Prostate gland (tissue), 2 donors: ENCODE measurements around the gene KRT86. TPM values are rescaled to one million over a fixed set of nuclear protein-coding genes. Genes with fewer than 3 reads are reported as not detected.

ENCODE experiments used
- DNase-seq: peaks from one replicate; pipeline ENCODE4 v3.0.0-alpha.2; 2019; ENCODE audit warnings: low spot score
- H3K27ac ChIP-seq, 2 donors: fragments of 200-600 bp; sonication (generic); 2 replicates each; pipeline ENCODE4 v1.5.1; 2017 to 2019
- H3K27me3 ChIP-seq: fragments of 200-600 bp; sonication (generic); replicated peaks from 2 replicates; pipeline ENCODE4 v1.5.1; 2019; ENCODE audit not compliant: insufficient read depth
- H3K36me3 ChIP-seq, 2 donors: fragments of 200-600 bp; sonication (generic); 1 replicate in 1 of 2; 2 replicates in 1 of 2; pipeline versions ENCODE4 v1.5.1 to v1.8.1; 2017 to 2019
- H3K4me1 ChIP-seq: fragments of 200-600 bp; sonication (generic); replicated peaks from 2 replicates; pipeline ENCODE4 v1.5.1; 2019
- H3K4me3 ChIP-seq, 2 donors: fragments of 200-600 bp; sonication (generic); 2 replicates each; pipeline ENCODE4 v1.5.1; 2017 to 2019
- H3K9me3 ChIP-seq: fragments of 200-600 bp; sonication (generic); 2 replicates; pipeline ENCODE4 v1.5.1; 2017
- CTCF ChIP-seq, 4 experiments: fragments of 200-600 bp in 2 of 4; fragments of 450-650 bp in 2 of 4; sonication (generic) in 2 of 4; IDR thresholded peaks; 1 replicate in 3 of 4; 2 replicates in 1 of 4; pipeline ENCODE4 v1.5.1; 2016 to 2019; ENCODE audit warnings: antibody characterized with exemption in 4 of 4, mild to moderate bottlenecking in 2 of 4, moderate library complexity in 2 of 4
- POLR2A ChIP-seq: fragments of 450-650 bp; IDR thresholded peaks from one replicate; pipeline ENCODE4 v1.6.1; 2016; ENCODE audit warnings: antibody characterized with exemption, mild to moderate bottlenecking
- POLR2AphosphoS5 ChIP-seq: sonication (generic); formaldehyde crosslinking; IDR thresholded peaks from one replicate; pipeline ENCODE4 v1.6.1; 2017; ENCODE audit warnings: antibody characterized with exemption
- WGBS: methylation state at CpG from one replicate; pipeline ENCODE4 v1.1.5; 2018; 5-methylcytosine and 5-hydroxymethylcytosine counted together
- intact Hi-C: fragments of 100-400 bp; cut with DNase I; formaldehyde crosslinking; loops from one replicate; pipeline ENCODE4 v1.14.2; 2022
- total RNA-seq, 2 donors: library from RNA; depleted of rRNA; stranded (reverse); fragments of >200 nt; gene quantifications; one replicate each; pipeline ENCODE4 v1.1.0, GENCODE V29; 2016

The KRT86 gene
- total RNA-seq, 2 donors from 2014 or later: 0.27 to 0.85 TPM

- WGBS: 85% methylated on average over 6 of the region's 6 CpGs
- H3K36me3 ChIP-seq: no peaks in the 10 kb centered on the region
- peak overlapping the region in 1 of 2 donors; percentile 13 for H3K27ac ChIP-seq
- H3K4me3 ChIP-seq: no peak overlapping the region
- TF ChIP-seq POLR2AphosphoS5 (no peak), POLR2A (no peak), CTCF (IDR thresholded peaks at IDR 0.05) (no peak)
- peaks cover 10% of the 10 kb centered on the region for H3K4me1 ChIP-seq
- DNase-seq: no peak
- intact Hi-C loops: no loop called here
- H3K9me3 ChIP-seq: no peaks in the 10 kb centered on the region
- no peaks in the 10 kb centered on the region for H3K27me3 ChIP-seq
Measured at GRCh38 chr12:52228931-52229330, 45.5 kb upstream of the KRT86 start.

GRCh38 chr12:52229836-52230343 is 44.6 kb upstream of the KRT86 start:
- H3K4me3 ChIP-seq: no peak overlapping the region
- H3K36me3 ChIP-seq: no peaks in the 10 kb centered on the region
- H3K27me3 ChIP-seq: no peaks in the 10 kb centered on the region
- DNase-seq: no peak
- intact Hi-C loops: no loop called here
- TF ChIP-seq CTCF (IDR thresholded peaks at IDR 0.05): no peak
- TF ChIP-seq POLR2AphosphoS5: no peak
- TF ChIP-seq POLR2A: no peak
- H3K27ac ChIP-seq: no peak overlapping the region
- H3K9me3 ChIP-seq: no peaks in the 10 kb centered on the region
- H3K4me1 ChIP-seq: peaks cover 10% of the 10 kb centered on the region
- WGBS: 85% methylated on average over 2 of the region's 2 CpGs

GRCh38 chr12:52230364-52231281 is 43.8 kb upstream of the KRT86 start:
- DNase-seq: no peak
- peaks cover 10% of the 10 kb centered on the region for H3K4me1 ChIP-seq
- no peak overlapping the region for H3K4me3 ChIP-seq
- no peak for TF ChIP-seq POLR2A
- TF ChIP-seq POLR2AphosphoS5: peak; percentile 35
- 49% methylated on average over 8 of the region's 8 CpGs for WGBS
- no peaks in the 10 kb centered on the region for H3K36me3 ChIP-seq
- no peaks in the 10 kb centered on the region for H3K27me3 ChIP-seq
- intact Hi-C loops: no loop called here
- H3K9me3 ChIP-seq: no peaks in the 10 kb centered on the region
- H3K27ac ChIP-seq: peak overlapping the region; percentile 65 to 69

DNA sequence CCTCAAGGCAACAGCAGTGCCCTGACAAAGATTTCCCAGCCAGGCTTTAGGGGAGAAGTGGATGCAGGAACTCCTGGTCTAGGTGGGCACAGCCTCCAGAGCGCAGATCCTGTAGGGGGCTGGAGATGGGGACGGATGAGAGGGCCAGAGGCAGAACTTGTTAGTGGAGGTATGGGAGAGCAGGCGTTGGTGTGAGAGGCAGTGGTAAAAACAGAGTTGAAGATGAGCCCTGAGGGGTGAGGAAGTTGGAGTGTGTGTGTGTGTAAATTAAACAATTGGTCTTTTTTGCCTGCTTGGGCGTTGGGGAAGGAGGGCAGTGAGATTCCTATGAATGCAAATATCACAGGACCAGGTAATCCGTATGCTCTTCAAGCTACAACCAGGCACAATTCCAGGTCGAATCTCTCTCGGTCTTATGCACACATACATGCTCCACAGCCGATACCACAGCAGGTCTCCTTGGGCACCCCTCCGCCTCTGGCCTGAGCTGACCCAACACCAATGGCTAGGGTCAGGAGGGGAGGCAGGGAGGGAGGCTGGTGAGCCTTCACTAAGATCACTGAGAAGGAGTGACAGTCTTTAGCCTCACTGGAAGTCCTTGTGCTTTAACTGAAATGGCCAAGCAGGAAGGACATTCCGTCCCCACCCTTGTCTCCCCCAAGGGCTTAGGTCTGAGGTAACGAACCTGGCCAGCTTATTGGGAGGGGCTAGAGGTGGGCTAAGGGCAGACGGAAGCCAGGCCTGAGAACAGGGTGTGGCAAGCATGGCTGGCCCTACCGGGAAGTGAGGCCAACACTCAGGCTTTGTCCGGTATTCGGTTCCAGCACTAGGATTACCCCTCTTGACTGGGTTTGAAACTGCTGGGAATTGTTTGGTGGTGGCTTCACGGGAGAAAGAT is 42.9 kb upstream of the KRT86 start:
- WGBS: 52% methylated on average over 13 of the region's 16 CpGs
- TF ChIP-seq CTCF (IDR thresholded peaks at IDR 0.05) (no peak), POLR2A (no peak), POLR2AphosphoS5 (peak; percentile 58)
- Histone ChIP-seq H3K27me3 (no peaks in the 10 kb centered on the region), H3K36me3 (no peaks in the 10 kb centered on the region), H3K4me1 (peaks cover 10% of the 10 kb centered on the region), H3K4me3 (no peak overlapping the region), H3K27ac (peak overlapping the region; percentile 65 to 69), H3K9me3 (no peaks in the 10 kb centered on the region)
- no peak for DNase-seq
- intact Hi-C loops: no loop called here

DNA sequence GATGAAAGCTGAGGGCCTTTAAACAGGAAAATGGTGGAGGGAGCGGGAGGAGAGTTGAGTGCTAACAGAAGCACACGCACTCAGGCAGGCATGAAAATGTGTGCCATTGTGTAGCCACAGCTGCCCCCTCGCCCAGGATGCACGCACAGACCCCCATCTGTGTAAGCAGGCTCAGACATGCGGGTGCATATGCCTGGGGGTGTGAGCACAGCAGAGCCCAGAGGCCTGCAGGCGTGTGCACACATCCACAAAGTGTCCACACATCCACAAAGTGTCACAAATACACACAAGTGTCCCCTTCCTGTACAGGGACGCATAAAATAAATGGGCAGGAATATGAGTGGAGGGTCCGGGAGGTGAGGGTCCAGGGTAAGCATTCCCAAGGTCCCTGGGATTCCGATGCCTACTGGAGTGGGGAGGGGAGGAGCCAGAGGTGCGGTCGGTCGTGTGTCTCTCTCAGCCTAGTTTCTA is 42.2 kb upstream of the KRT86 start:
- no peak for DNase-seq
- TF ChIP-seq POLR2A: no peak
- no peak for TF ChIP-seq CTCF (IDR thresholded peaks at IDR 0.05)
- TF ChIP-seq POLR2AphosphoS5: no peak
- H3K9me3 ChIP-seq: no peaks in the 10 kb centered on the region
- H3K27ac ChIP-seq: peak overlapping the region; percentile 65 to 69
- no peaks in the 10 kb centered on the region for H3K27me3 ChIP-seq
- H3K4me1 ChIP-seq: peaks cover 10% of the 10 kb centered on the region
- no peak overlapping the region for H3K4me3 ChIP-seq
- no peaks in the 10 kb centered on the region for H3K36me3 ChIP-seq
- intact Hi-C loops: no loop called here
- WGBS: 63% methylated on average over 12 of the region's 12 CpGs
